GM12801 (cell line): Measurements from ENCODE around the gene MPZL1.

Source experiments
- TF ChIP-seq, protein P1 (sequence below): IDR thresholded peaks from one replicate; pipeline ENCODE4 v1.5.1; 2011; ENCODE audit warnings: control low read depth; ENCODE audit not compliant: insufficient read length; ENCODE audit errors: extremely low read depth

Gene MPZL1

DNA sequence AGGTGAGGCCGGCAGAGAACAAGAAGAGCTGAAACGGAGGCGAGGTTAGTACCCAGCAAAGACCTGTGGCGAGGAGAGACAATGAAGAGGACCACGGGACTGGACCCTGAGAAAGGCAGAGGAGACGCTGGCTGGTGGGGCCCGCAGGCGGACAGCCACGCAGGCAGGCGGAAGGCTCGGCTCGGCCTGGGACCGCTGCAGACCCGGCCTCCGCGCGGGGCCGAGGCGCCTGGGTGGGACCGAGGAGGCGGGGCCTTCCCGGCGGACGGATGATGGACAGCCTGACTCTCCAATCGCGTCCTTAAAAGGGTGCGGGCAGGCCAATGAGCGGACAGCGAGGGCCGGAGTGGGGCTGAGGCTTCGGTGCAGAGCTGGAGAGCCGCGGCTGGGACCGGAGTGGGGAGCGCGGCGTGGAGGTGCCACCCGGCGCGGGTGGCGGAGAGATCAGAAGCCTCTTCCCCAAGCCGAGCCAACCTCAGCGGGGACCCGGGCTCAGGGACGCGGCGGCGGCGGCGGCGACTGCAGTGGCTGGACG lies at the start of gene MPZL1:
Gene MPZL1 (plus strand): TSS at position 366 of the 535 bp plus-strand sequence. CDS start 170 bp downstream, outside the sequence.
- TF ChIP-seq, protein P1, sequence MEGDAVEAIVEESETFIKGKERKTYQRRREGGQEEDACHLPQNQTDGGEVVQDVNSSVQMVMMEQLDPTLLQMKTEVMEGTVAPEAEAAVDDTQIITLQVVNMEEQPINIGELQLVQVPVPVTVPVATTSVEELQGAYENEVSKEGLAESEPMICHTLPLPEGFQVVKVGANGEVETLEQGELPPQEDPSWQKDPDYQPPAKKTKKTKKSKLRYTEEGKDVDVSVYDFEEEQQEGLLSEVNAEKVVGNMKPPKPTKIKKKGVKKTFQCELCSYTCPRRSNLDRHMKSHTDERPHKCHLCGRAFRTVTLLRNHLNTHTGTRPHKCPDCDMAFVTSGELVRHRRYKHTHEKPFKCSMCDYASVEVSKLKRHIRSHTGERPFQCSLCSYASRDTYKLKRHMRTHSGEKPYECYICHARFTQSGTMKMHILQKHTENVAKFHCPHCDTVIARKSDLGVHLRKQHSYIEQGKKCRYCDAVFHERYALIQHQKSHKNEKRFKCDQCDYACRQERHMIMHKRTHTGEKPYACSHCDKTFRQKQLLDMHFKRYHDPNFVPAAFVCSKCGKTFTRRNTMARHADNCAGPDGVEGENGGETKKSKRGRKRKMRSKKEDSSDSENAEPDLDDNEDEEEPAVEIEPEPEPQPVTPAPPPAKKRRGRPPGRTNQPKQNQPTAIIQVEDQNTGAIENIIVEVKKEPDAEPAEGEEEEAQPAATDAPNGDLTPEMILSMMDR: no peak

DNA sequence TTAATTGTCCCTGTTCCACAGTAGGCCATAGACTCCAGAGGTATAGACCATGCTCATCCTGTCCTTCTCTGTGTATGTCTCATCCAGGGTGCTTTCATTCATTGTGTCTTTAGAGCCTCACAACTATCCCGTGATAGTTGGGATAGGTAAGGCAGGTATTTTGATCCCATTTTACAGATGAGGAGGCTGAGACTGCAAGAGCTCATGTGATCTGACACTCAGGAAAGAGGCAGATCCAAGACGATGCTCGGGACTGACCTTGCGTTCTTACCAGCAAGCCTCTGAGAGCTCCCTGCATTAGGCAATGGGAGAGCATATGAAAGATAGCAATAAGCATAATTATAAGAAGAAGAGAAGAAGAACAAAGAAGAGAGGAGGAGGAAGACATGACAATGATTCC lies 49.0 kb upstream of the MPZL1 start:
- TF ChIP-seq, protein P1: no peak

DNA sequence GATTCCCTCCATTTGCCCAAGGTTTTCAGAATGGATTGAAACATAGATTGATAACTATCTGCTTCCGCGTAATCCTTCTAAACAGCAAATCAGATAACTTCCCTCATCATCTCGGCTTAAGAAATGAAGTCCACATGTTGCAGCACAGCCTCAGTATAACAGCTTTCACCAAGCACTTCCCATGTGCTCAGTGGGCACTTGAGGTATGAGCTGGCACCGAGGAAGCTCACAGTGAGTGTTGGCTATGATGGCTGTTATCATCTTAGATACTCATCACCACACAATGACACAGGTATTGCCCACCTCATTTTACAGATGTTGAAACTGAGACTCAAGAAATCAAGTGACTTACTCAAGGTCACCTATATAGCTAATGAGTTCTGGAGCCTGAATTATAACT lies 48.5 kb upstream of the MPZL1 start:
- TF ChIP-seq, protein P1: no peak

DNA sequence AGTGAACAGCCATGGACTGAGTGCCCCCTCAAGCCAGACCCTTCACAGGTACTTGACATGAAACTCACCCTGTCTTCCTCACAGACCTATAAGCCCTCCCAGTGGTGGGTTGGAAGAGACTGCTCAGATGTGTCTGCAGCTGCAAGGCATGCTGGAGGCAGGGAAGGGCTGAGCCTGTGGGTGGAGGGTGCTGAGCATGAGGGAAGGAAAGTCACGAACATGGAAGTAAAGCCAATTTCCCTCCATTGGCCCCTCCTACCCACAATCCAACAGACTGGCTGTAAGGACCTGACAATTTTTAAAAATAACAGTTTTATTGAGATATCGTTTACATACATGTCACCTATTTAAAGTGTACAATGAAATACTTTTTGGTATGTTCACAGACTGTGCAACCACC lies 47.6 kb upstream of the MPZL1 start:
- TF ChIP-seq, protein P1: no peak

DNA sequence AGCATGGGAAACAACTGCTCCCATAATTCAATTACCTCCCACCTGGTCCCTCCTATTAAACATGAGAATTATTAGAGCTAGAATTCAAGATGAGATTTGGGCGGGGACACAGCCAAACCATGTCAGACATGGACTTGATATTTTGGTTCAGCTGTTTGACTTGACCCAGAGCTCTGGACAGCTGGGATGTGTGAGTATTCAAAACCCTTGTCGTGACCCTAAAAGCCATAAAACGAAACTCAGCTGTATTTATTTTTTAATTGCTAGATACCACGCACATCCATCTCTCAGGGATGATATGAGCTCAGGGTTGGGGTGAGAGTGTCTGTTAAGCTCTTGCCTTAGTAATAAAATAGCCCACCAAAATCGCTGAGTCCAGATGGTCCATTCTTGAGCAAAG lies 46.3 kb upstream of the MPZL1 start:
- TF ChIP-seq, protein P1: no peak

DNA sequence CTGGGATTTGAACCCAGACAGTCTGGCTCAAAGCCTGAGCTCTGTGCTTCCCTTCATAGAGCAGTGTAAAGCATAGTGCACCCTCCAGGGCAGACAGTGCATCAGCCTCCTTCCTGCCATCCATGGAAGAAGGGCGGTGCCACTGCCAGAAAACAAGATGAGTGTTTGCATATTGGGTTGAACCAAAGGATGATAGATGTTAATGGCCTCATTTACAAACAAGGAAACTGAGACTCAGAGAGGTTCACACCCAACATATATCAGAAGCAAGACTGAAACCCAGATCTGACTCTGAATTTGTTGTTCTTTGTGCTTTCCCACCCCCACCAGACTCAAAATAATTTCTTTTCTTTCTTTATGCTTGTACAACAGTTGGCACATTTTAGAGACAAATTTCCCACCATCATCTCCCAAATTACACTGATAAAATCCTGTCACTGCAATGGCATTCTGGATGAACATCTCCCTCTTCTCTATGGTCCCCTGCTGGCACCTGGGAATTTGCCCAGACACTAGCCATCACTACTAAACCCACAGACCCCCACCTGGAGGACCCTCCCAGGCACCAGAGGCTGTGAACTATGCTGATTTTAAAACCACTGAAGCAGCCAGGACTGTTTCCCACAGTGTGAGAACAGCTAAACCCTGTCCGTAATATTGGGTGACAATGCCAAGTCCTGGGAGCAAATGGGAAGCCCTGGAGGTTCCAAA lies 45.4 kb upstream of the MPZL1 start:
- TF ChIP-seq, protein P1: no peak

DNA sequence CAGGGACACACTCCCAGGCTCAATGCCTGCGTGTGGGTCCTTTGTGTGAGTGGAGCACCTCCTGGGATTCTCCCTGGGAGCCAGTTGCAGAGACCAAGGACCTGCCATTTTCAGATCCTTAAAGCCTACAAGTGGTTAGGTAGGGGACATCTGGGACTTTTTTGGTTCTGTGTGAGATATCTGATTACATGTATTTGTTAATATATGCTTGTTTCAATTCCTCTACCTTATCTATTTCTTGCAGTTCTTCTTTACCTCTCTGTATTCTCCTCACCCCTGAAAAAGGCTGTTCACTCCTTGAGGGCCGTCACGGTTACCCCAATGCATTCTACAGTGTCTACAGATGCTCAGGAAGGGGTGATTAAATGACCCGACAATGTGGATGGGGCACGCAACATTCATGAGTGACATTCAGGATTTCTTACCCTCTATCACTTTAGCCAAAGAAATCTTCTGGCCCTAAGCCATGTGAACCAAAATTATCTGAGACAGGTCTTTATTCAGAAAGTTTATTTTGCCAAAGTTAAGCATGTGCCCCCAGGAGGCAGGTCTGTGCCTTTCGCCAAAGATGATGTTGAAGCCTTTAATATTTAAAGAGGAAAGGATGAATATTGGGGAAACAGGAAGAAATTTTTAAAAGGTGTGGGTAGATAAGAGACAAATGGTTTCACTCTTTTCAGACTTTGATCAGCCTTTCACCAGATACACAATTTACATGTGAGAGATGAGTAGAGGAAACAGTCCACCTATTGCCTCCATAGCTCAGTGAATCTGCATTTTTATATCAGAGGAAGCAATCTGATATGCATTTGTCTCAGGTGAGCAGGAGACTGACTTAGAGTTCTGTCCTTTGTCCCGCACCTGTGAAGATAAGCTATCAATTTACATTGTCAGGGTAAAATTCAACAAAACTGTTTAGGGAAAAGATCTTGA lies 44.6 kb upstream of the MPZL1 start:
- TF ChIP-seq, protein P1: no peak
